ENCODE data around the gene CTIF.

CTIF gene

GRCh38 chr18:48889981-48890762 lies 351.3 kb downstream of the CTIF start:
- DNase-seq (ENCODE audit: low read depth), result no peak

GRCh38 chr18:48891721-48892120 lies 352.9 kb downstream of the CTIF start:
- DNase-seq (ENCODE audit: low read depth), result no peak

- no peak for DNase-seq (ENCODE audit: low read depth)
Measured at GRCh38 chr18:48892146-48892855, 353.5 kb downstream of the CTIF start.

- DNase-seq (ENCODE audit: low read depth), result no peak
Measured at GRCh38 chr18:48893061-48893607, 354.3 kb downstream of the CTIF start.

- no peak for DNase-seq (ENCODE audit: low read depth)
Measured at GRCh38 chr18:48893608-48894600, 355.1 kb downstream of the CTIF start.

- no peak for DNase-seq (ENCODE audit: low read depth)
Measured at GRCh38 chr18:48894799-48895346, 356.0 kb downstream of the CTIF start.

- DNase-seq (ENCODE audit: low read depth), result no peak
Measured at GRCh38 chr18:48896326-48896874, 357.6 kb downstream of the CTIF start.

GRCh38 chr18:48896875-48897511 lies 358.2 kb downstream of the CTIF start:
- DNase-seq (ENCODE audit: low read depth), result no peak

- no peak for DNase-seq (ENCODE audit: low read depth)
Measured at GRCh38 chr18:48897531-48897930, 358.7 kb downstream of the CTIF start.

GRCh38 chr18:48898521-48898920 lies 359.7 kb downstream of the CTIF start:
- DNase-seq (ENCODE audit: low read depth), result no peak

- no peak for DNase-seq (ENCODE audit: low read depth)
Measured at GRCh38 chr18:48899558-48900174, 360.8 kb downstream of the CTIF start.

- no peak for DNase-seq (ENCODE audit: low read depth)
Measured at GRCh38 chr18:48900469-48900868, 361.6 kb downstream of the CTIF start.

- no peak for DNase-seq (ENCODE audit: low read depth)
Measured at GRCh38 chr18:48901145-48902022, 362.6 kb downstream of the CTIF start.

- no peak for DNase-seq (ENCODE audit: low read depth)
Measured at GRCh38 chr18:48902023-48902855, 363.4 kb downstream of the CTIF start.

GRCh38 chr18:48902856-48903601 lies 364.2 kb downstream of the CTIF start:
- no peak for DNase-seq (ENCODE audit: low read depth)

- DNase-seq (ENCODE audit: low read depth), result no peak
Measured at GRCh38 chr18:48904091-48904490, 365.3 kb downstream of the CTIF start.

GRCh38 chr18:48904847-48905394 lies 366.1 kb downstream of the CTIF start:
- no peak for DNase-seq (ENCODE audit: low read depth)

Measured in stimulated activated CD8-positive, alpha-beta memory T cell treated with anti-CD3 and anti-CD28 coated beads, Interleukin-15, amount 100 ng/mL, for 24 hours (primary cell).